Esophagus muscularis mucosa (tissue), 3 donors: ENCODE data around the gene ARID4B.

Experiments
- POLR2A ChIP-seq: fragments of 450-650 bp; IDR thresholded peaks from one replicate; pipeline ENCODE4 v1.6.1; 2017; ENCODE audit warnings: antibody characterized with exemption, moderate library complexity, mild to moderate bottlenecking, low read depth
- TF ChIP-seq, protein P1 (sequence below), 3 experiments: fragments of 200-600 bp in 2 of 3; fragments of 450-650 bp in 1 of 3; sonication (generic) in 2 of 3; IDR thresholded peaks; one replicate each; pipeline ENCODE4 v1.5.1; 2017 to 2019; ENCODE audit warnings: antibody characterized with exemption in 3 of 3, mild to moderate bottlenecking in 2 of 3, moderate library complexity in 1 of 3

DNA sequence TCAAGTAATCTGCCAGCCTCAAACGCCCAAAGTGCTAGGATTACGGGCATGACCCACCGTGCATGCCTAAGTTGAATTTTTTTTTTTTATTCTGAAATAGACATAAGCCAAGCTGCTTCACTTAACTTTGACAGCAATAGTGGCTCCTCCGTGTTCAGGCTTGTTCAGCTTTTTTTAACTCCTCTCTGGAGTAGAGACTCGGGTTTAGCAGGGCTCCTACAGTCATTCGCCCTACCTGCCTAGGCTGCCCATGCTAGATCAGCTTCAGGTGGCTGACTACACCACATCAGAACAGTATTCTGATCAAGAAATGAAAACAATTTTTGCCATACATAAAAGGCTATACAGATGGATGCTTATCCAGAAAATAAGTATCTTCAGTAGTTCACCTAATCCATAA lies 14.7 kb downstream of the ARID4B start:
- TF ChIP-seq, protein P1, sequence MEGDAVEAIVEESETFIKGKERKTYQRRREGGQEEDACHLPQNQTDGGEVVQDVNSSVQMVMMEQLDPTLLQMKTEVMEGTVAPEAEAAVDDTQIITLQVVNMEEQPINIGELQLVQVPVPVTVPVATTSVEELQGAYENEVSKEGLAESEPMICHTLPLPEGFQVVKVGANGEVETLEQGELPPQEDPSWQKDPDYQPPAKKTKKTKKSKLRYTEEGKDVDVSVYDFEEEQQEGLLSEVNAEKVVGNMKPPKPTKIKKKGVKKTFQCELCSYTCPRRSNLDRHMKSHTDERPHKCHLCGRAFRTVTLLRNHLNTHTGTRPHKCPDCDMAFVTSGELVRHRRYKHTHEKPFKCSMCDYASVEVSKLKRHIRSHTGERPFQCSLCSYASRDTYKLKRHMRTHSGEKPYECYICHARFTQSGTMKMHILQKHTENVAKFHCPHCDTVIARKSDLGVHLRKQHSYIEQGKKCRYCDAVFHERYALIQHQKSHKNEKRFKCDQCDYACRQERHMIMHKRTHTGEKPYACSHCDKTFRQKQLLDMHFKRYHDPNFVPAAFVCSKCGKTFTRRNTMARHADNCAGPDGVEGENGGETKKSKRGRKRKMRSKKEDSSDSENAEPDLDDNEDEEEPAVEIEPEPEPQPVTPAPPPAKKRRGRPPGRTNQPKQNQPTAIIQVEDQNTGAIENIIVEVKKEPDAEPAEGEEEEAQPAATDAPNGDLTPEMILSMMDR (IDR thresholded peaks at IDR 0.05) = no peak
- TF ChIP-seq POLR2A = no peak
